ENCODE data around the gene SPNS3. TPM values are rescaled to one million over a fixed set of nuclear protein-coding genes. Genes with fewer than 3 reads are reported as not detected.

Gene SPNS3
- total and polyA plus RNA-seq, 10 of the 15 experiments (the other 5 are each of a cell fraction or from before 2014, with no cell fraction given): 0.16 to 2.6 (median 0.97) TPM

DNA sequence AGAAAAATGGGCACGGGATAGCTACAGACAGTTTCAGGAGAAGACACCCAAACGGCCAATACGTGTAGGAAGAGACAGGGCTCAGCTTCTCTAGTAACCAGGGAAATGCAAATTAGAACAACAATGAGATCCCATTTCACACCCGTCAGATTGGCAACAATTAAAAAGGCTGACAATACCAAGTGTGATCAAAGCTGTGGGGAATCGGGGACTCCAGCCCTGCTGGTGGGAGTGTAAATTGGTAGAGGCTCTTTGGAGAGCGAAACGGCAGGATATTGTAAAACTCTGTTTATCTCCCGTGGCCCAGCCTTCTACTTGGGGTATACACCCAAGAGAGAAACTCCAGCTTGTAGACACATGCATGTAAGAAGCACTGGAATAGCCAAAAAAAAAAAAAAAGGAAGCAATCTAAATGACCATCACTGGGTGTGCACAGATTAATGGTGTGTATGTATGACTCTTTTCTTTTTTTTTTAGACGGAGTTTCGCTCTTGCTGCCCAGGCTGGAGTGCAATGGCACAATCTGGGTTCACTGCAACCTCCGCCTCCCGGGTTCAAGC lies 93.9 kb downstream of the SPNS3 start (continued):
- TF ChIP-seq, protein P1, sequence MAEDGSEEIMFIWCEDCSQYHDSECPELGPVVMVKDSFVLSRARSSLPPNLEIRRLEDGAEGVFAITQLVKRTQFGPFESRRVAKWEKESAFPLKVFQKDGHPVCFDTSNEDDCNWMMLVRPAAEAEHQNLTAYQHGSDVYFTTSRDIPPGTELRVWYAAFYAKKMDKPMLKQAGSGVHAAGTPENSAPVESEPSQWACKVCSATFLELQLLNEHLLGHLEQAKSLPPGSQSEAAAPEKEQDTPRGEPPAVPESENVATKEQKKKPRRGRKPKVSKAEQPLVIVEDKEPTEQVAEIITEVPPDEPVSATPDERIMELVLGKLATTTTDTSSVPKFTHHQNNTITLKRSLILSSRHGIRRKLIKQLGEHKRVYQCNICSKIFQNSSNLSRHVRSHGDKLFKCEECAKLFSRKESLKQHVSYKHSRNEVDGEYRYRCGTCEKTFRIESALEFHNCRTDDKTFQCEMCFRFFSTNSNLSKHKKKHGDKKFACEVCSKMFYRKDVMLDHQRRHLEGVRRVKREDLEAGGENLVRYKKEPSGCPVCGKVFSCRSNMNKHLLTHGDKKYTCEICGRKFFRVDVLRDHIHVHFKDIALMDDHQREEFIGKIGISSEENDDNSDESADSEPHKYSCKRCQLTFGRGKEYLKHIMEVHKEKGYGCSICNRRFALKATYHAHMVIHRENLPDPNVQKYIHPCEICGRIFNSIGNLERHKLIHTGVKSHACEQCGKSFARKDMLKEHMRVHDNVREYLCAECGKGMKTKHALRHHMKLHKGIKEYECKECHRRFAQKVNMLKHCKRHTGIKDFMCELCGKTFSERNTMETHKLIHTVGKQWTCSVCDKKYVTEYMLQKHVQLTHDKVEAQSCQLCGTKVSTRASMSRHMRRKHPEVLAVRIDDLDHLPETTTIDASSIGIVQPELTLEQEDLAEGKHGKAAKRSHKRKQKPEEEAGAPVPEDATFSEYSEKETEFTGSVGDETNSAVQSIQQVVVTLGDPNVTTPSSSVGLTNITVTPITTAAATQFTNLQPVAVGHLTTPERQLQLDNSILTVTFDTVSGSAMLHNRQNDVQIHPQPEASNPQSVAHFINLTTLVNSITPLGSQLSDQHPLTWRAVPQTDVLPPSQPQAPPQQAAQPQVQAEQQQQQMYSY (CRISPR knock-in tag; IDR thresholded peaks at IDR 0.05): no peak

DNA sequence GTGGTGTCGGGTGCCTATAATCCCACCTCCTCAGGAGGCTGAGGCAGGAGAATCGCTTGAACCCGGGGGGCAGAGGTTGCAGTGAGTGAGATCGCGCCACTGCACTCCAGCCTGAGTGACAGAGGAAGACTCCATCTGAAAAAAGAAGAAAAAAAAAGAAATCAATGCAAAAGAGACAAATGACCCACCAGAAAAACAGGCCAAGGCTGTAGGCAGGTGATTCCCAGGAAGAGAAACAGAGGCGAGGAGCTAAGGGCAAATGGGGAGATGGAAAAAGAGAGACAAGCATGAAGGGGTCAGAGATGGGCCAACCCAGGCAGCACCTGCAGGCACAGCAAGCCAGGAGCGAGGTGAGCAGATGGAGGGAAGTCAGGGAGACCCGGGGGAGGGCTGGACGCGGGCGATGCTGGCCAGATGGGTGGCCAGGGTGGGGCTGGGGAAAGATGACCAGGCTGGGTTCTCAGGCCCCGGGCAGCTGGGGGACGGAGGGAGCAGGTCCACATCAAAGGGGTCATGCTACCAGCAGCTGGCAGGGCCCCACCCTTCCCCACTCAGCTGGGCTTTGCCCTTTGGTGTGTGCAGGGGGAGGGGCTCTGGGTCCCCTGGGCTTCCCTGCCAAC lies 95.9 kb downstream of the SPNS3 start:
- Histone ChIP-seq H3K4me2 (ENCODE audit: control insufficient read depth, insufficient read depth) (no peak overlapping the region), H2AFZ (ENCODE audit: control insufficient read depth, low read depth, low read length) (no peak overlapping the region), H3K79me2 (ENCODE audit: control insufficient read depth, insufficient read depth, low read length) (no peaks in the 10 kb centered on the region), H3K4me3 (no peak overlapping the region), H3K36me3 (ENCODE audit: control insufficient read depth in 2 of 2, insufficient read depth in 2 of 2, low read length in 1 of 2) (no peaks in the 10 kb centered on the region), H3K27me3 (replicated peaks in 1 of 2; ENCODE audit: control insufficient read depth in 2 of 2, insufficient read depth in 2 of 2, low read length in 1 of 2) (no peaks in the 10 kb centered on the region), H3K9me3 (replicated peaks; ENCODE audit: control insufficient read depth, insufficient read depth, low read length) (no peaks in the 10 kb centered on the region), H3K27ac (ENCODE audit: control insufficient read depth, insufficient read depth) (no peak overlapping the region), H4K20me1 (ENCODE audit: control insufficient read depth, insufficient read depth) (no peaks in the 10 kb centered on the region), H3K4me1 (ENCODE audit: control insufficient read depth, insufficient read depth, low read length) (no peaks in the 10 kb centered on the region), H3K9ac (ENCODE audit: control insufficient read depth, insufficient read depth, low read length) (no peak overlapping the region)
- in situ Hi-C loops (cut with MboI): no loop called here
- ChIA-PET CTCF (no interaction called here), RAD21 (ENCODE audit: unreplicated experiment) (no interaction called here), SMC1A (ENCODE audit: uncharacterized antibody, unreplicated experiment) (no interaction called here), POLR2A (no interaction called here)
- intact Hi-C loops (cut with micrococcal nuclease; ENCODE audit: unreplicated experiment): loop anchor here (10.0 kb wide), 1 partner anchor 105 kb away; no protein-coding TSS in a partner anchor
- DNase-seq (ENCODE audit: low read depth, low spot score): no peak
- 32% methylated on average over 13 of the region's 13 CpGs for WGBS (ENCODE audit: insufficient coverage, insufficient replicate concordance, low lambda C conversion rate, missing lambda C conversion rate)
- no TSS peak for BruUV-seq (replicated peaks)
- no peak for ATAC-seq
- FAIRE-seq: no peak
- TF ChIP-seq, protein P2, sequence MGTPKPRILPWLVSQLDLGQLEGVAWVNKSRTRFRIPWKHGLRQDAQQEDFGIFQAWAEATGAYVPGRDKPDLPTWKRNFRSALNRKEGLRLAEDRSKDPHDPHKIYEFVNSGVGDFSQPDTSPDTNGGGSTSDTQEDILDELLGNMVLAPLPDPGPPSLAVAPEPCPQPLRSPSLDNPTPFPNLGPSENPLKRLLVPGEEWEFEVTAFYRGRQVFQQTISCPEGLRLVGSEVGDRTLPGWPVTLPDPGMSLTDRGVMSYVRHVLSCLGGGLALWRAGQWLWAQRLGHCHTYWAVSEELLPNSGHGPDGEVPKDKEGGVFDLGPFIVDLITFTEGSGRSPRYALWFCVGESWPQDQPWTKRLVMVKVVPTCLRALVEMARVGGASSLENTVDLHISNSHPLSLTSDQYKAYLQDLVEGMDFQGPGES (IDR thresholded peaks at IDR 0.05): no peak
